Breast epithelium (tissue), 4 donors: ENCODE measurements around the gene SLC9B2. TPM values are rescaled to one million over a fixed set of nuclear protein-coding genes. Genes with fewer than 3 reads are reported as not detected.

Experiments used
- DNase-seq, 2 donors: peaks; one replicate each; pipeline ENCODE4 v3.0.0-alpha.2; 2019; ENCODE audit warnings: low spot score in 2 of 2
- H3K27ac ChIP-seq, 2 donors: fragments of 200-600 bp; sonication (generic) in 1 of 2; one replicate each; pipeline ENCODE4 v1.5.1; 2016 to 2019; ENCODE audit warnings: mild to moderate bottlenecking in 1 of 2
- H3K27me3 ChIP-seq, 2 donors: fragments of 200-600 bp; sonication (generic) in 1 of 2; one replicate each; pipeline versions ENCODE4 v1.5.1 to v1.6.0; 2017 to 2019; ENCODE audit warnings: control low read depth in 1 of 2, mild to moderate bottlenecking in 1 of 2
- H3K36me3 ChIP-seq: fragments of 200-600 bp; one replicate; pipeline ENCODE4 v1.5.1; 2019
- H3K4me1 ChIP-seq, 2 donors: fragments of 200-600 bp; sonication (generic); one replicate each; pipeline ENCODE4 v1.5.1; 2016 to 2019; ENCODE audit warnings: control low read depth in 1 of 2
- H3K4me3 ChIP-seq, 3 donors: fragments of 200-600 bp; sonication (generic); 1 replicate in 2 of 3; 2 replicates in 1 of 3; pipeline ENCODE4 v1.5.1; 2016 to 2019; ENCODE audit warnings: mild to moderate bottlenecking in 3 of 3, moderate library complexity in 2 of 3
- H3K9me3 ChIP-seq, 2 donors: fragments of 200-600 bp; sonication (generic) in 1 of 2; one replicate each; pipeline ENCODE4 v1.5.1; 2016 to 2019; ENCODE audit warnings: control low read depth in 1 of 2
- POLR2A ChIP-seq: fragments of 450-650 bp; IDR thresholded peaks from one replicate; pipeline ENCODE4 v1.6.1; 2016; ENCODE audit warnings: antibody characterized with exemption, mild to moderate bottlenecking, moderate library complexity
- POLR2AphosphoS5 ChIP-seq, 3 donors: sonication (generic); formaldehyde crosslinking; IDR thresholded peaks; one replicate each; pipeline ENCODE4 v1.6.1; 2017; ENCODE audit warnings: antibody characterized with exemption in 3 of 3
- intact Hi-C: fragments of 100-400 bp; cut with DNase I; formaldehyde crosslinking; loops from one replicate; pipeline ENCODE4 v1.15.1; 2023; ENCODE audit warnings: low total_unique reads
- total RNA-seq, 3 donors: library from RNA; depleted of rRNA; stranded (reverse); fragments of >200 nt; gene quantifications; one replicate each; pipeline ENCODE4 v1.1.0, GENCODE V29; 2016
- TF ChIP-seq, protein P1 (sequence below), 3 donors: fragments of 450-650 bp; IDR thresholded peaks; one replicate each; pipeline ENCODE4 v1.5.1; 2016 to 2017; ENCODE audit warnings: antibody characterized with exemption in 3 of 3, mild to moderate bottlenecking in 3 of 3, moderate library complexity in 3 of 3

The SLC9B2 gene
- total RNA-seq, 3 donors from 2014 or later = 14.9 to 17.0 (median 15.1) TPM

DNA sequence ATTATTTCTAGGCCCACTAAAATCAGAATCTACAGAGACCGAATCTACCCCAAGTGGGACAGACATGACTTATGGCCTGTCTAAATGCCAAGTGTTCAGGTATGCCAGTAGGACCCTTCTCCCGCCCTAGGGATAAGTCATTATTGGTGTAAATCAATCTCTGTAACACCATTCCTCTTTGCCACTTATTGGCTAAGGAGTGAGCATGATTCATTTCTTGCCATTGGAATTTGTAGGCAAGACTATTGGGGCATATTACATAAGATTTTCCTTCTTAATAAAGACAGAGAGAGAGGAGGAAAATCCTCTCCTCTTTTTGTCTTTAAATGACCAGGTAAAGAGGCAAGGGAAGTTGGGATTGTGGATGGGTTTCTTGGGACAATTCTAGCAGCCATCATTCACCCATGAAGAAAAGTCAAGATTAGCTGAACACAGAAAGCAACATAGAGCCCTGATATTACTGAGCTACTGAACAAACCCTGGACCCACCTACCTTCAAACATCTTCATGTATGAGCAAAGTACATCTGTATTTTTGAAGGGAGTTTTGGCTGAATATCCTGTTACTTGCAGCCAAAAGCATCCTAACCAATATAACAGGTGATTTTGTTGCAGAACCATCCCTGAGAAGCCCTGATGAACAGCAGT, 2.6 kb downstream of the SLC9B2 start:
- TF ChIP-seq, protein P1, sequence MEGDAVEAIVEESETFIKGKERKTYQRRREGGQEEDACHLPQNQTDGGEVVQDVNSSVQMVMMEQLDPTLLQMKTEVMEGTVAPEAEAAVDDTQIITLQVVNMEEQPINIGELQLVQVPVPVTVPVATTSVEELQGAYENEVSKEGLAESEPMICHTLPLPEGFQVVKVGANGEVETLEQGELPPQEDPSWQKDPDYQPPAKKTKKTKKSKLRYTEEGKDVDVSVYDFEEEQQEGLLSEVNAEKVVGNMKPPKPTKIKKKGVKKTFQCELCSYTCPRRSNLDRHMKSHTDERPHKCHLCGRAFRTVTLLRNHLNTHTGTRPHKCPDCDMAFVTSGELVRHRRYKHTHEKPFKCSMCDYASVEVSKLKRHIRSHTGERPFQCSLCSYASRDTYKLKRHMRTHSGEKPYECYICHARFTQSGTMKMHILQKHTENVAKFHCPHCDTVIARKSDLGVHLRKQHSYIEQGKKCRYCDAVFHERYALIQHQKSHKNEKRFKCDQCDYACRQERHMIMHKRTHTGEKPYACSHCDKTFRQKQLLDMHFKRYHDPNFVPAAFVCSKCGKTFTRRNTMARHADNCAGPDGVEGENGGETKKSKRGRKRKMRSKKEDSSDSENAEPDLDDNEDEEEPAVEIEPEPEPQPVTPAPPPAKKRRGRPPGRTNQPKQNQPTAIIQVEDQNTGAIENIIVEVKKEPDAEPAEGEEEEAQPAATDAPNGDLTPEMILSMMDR (IDR thresholded peaks at IDR 0.05) = no peak
- no peak for TF ChIP-seq POLR2AphosphoS5 (IDR thresholded peaks at IDR 0.05)
- no peak for TF ChIP-seq POLR2A
- intact Hi-C loops = no loop called here
- Histone ChIP-seq H3K36me3 (no peaks in the 10 kb centered on the region), H3K4me3 (no peak overlapping the region), H3K27ac (no peak overlapping the region), H3K4me1 (no peaks in the 10 kb centered on the region), H3K9me3 (no peaks in the 10 kb centered on the region), H3K27me3 (no peaks in the 10 kb centered on the region)
- no peak for DNase-seq

DNA sequence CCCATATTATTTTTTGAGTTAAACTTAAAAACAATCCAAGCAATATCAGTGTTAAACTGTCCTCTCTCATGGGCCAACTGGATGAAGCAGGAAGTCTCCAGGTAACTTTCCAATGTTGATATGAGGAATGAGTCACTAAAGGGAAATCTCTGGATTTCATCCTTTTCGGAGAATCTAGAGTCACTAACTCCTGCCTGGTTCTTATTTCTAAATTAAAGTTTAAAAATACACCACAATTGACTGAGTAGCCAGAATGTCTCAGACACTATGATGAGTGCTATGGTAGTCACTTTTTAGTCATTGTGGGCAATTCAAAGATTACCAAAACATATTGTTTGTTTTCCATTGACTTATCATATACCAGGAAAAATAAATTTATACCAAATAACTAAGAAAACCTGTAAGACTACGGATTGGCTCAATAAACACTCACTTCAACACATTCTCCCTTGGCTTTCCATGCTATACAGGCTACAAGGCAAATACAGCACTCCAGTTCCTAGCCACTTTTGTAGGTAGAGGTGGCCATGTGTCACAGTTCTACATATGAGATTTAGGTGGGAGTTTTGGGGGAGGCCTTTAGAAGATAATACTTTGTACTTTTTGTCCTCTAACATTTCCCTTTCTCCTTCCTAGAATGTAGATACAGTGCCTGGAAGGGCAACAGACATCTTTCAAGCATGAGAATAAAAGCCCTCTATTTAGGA, 8.6 kb downstream of the SLC9B2 start:
- Histone ChIP-seq H3K27ac (no peak overlapping the region), H3K36me3 (no peaks in the 10 kb centered on the region), H3K4me3 (no peak overlapping the region), H3K4me1 (no peaks in the 10 kb centered on the region), H3K27me3 (no peaks in the 10 kb centered on the region), H3K9me3 (no peaks in the 10 kb centered on the region)
- no peak for DNase-seq
- intact Hi-C loops = no loop called here
- TF ChIP-seq POLR2A (no peak), POLR2AphosphoS5 (IDR thresholded peaks at IDR 0.05) (no peak)
- TF ChIP-seq, protein P1 (IDR thresholded peaks at IDR 0.05) = no peak

DNA sequence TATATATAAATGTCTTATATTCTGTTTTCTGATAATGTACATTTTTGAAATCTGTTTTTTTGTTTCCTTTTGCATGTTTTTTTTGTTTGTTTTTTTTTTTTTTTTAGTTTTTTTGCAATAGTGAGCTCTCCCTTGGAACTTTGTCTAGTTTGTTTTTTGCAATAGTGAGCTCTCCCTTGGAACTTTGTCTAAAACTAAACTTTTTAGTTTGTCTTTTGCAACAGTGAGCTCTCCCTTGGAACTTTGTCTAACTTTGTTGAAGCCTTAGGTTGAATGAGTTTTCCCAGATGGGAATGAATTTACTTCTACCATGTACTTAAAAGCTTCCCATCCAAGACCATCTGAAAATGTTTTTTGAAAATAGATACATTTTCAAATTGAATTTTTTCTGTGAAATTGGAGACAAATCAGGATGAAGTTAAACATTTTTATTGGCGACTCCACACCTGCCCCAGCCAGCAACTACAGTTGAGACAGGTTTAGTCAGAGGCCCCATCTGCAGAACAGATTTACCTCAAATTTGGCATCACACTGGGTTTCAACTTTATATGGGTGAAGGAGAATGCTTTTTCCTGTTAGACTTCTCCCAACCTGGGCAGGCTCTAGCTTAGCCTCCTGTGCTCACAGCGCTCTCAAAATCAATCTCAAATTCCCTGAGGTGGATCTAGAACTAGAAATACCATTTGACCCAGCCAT, 16.0 kb downstream of the SLC9B2 start:
- no peak for DNase-seq
- H3K36me3 ChIP-seq = no peaks in the 10 kb centered on the region
- H3K27me3 ChIP-seq = no peaks in the 10 kb centered on the region
- H3K9me3 ChIP-seq = no peaks in the 10 kb centered on the region
- H3K27ac ChIP-seq = no peak overlapping the region
- intact Hi-C loops = no loop called here
- no peak overlapping the region for H3K4me3 ChIP-seq
- TF ChIP-seq POLR2AphosphoS5 (IDR thresholded peaks at IDR 0.05) (no peak), POLR2A (no peak)
- TF ChIP-seq, protein P1 (IDR thresholded peaks at IDR 0.05) = no peak
- H3K4me1 ChIP-seq = no peaks in the 10 kb centered on the region

DNA sequence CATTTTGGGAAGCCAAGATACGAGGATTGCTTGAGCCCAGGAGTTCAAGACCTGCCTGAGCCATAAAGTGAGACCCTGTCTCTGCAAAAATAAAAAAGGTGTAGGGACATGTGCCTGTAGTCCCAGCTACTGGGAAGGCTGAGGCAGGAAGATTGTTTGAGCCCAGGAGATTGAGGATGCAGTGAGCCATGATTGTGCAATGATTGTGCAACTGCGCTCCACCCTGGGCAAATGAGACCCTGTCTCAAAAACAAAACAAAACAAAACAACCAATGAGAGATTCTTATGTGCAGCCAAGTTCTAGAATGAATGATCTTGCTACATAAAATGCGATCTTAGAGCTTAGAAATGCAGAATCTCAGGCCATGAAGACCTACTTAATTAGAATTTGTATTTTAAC, 22.5 kb downstream of the SLC9B2 start:
- no peaks in the 10 kb centered on the region for H3K9me3 ChIP-seq
- DNase-seq = no peak
- no peaks in the 10 kb centered on the region for H3K27me3 ChIP-seq
- H3K27ac ChIP-seq = no peak overlapping the region
- intact Hi-C loops = no loop called here
- no peaks in the 10 kb centered on the region for H3K4me1 ChIP-seq
- TF ChIP-seq POLR2A = no peak
- TF ChIP-seq, protein P1 (IDR thresholded peaks at IDR 0.05) = no peak
- TF ChIP-seq POLR2AphosphoS5 (IDR thresholded peaks at IDR 0.05) = no peak
- no peaks in the 10 kb centered on the region for H3K36me3 ChIP-seq
- no peak overlapping the region for H3K4me3 ChIP-seq

DNA sequence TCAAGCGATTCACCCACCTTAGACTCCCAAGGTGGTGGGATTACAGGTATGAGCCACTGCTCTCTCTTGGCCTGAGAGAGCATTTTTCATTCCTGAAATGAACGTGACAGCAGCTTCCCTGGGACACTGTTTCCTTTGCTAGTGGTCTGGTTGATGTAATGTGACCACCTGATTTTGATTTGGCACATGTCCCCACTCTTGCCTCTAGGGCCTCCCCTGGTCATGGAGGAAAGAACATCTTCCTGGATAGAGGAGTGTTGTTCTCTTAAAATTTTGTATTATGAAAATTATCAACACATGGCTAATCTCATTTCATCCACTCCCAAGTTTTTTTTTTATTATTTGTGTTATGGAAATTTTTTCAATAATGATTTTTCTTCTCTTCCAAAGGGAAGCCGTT, 23.8 kb downstream of the SLC9B2 start:
- H3K27ac ChIP-seq = no peak overlapping the region
- no peak for TF ChIP-seq POLR2AphosphoS5 (IDR thresholded peaks at IDR 0.05)
- TF ChIP-seq POLR2A = no peak
- TF ChIP-seq, protein P1 (IDR thresholded peaks at IDR 0.05) = no peak
- no peaks in the 10 kb centered on the region for H3K4me1 ChIP-seq
- intact Hi-C loops = no loop called here
- no peak overlapping the region for H3K4me3 ChIP-seq
- H3K9me3 ChIP-seq = no peaks in the 10 kb centered on the region
- DNase-seq = no peak
- H3K36me3 ChIP-seq = no peaks in the 10 kb centered on the region
- H3K27me3 ChIP-seq = no peaks in the 10 kb centered on the region
